MV-4-11 (cell line): Measurements from ENCODE around the gene LRRC43.

Experiments
- DNase-seq: peaks from one replicate; lab custom pipeline; 2025; lab: John Stamatoyannopoulos, UW

LRRC43 gene, protein sequence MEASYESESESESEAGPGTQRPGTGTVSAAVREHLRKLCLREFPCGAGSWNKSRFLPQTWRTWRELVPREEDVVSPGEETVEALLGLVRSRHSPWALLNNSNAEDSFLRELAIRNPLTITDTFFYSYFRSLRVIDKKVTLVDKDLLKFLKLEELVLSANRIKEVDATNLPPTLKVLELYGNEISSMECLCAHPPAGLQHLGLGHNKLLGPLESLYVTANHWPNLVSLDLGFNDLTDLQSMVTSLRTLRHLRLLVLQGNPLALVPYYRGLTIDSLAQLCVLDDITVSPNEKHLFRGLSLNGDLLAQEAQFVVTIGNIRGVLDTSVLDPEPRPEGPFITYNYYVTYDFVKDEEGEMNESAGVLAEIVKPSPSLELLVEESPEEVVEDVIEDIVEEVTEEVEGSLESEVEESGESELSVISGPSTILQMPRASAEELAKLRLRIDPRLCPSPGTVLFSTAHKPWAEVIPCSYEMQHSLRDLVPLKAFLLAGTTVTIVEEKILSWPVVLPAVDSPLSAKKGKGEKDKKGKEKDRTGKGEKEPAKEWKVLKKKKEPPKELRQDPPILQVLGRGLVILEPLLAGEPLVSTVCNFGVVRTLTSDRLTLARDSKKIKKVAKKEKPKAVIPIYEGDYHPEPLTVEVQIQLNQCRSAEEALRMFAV

GRCh38 chr12:122182887-122183587 lies at the start of gene LRRC43:
Gene LRRC43 (plus strand): TSS chr12:122183123. CDS start chr12:122183145, 22 bp downstream.
- DNase-seq = no peak

GRCh38 chr12:122133192-122133950 lies 49.6 kb upstream of the LRRC43 start:
- no peak for DNase-seq

GRCh38 chr12:122135437-122136031 lies 47.4 kb upstream of the LRRC43 start:
- no peak for DNase-seq

DNA sequence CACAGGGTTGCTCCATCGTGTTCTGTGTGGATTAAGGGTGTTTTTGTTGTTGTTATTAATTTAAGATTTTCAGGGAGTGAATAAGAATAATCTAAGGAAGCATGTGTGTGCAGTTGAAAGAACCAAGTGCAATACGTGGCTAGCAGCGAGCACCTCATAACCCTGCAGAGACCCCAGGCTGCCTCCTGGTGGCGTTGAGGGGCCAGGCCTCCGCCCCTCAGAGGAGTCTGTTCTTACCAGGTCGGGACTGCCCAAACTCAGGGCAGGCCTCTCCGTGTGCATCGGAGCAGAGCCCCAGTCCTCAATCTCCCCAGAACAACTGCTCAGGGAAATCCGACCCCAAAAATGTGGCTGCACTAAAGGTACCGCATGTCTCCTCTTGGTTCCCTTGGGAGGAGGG lies 45.7 kb upstream of the LRRC43 start:
- DNase-seq = no peak

DNA sequence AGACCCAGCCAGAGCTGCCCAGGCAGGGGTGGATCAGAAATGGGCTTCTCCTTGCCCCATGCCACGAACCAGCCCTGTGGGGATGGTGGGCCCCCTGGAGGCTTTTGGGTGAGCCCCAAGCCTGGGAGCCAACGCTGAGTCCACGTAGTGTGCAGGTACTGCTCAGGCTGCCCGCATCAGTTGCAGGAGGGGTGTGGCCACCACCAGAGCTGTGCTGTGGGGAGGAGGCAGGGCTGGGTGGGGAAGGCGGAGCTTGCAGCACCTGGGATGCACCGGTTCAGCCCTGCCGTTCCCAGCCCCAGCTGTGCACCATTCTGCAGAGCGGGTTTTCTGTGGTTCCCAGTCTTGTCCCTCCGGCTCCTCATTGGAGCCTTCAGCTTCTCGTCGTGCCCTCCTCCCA lies 45.2 kb upstream of the LRRC43 start:
- DNase-seq = no peak

GRCh38 chr12:122138181-122138580 lies 44.7 kb upstream of the LRRC43 start:
- DNase-seq = no peak

GRCh38 chr12:122138616-122139015 lies 44.3 kb upstream of the LRRC43 start:
- DNase-seq = no peak

DNA sequence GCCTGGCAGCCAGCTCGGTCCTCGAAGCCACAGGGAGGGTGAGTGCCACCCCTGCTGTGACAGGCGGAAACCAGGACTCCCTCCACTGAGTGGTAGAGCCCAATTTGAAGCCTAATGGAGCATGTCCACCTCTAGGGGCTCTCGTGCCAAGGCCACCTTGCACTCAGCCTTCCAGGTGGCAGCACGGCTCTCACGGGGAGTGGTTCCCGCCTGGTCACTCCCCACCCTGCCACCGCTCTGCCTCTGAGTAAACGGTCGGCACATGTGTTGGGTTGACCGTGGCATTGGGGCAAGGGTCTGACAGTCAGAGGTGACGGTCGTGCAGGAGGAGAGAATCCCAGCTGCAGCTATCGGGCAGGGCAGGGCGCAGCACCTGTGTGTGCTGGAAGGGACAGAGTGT lies 43.7 kb upstream of the LRRC43 start:
- DNase-seq = no peak

GRCh38 chr12:122139941-122140340 lies 43.0 kb upstream of the LRRC43 start:
- DNase-seq = no peak

- DNase-seq = no peak
Observed at GRCh38 chr12:122140467-122141257, 42.3 kb upstream of the LRRC43 start.

DNA sequence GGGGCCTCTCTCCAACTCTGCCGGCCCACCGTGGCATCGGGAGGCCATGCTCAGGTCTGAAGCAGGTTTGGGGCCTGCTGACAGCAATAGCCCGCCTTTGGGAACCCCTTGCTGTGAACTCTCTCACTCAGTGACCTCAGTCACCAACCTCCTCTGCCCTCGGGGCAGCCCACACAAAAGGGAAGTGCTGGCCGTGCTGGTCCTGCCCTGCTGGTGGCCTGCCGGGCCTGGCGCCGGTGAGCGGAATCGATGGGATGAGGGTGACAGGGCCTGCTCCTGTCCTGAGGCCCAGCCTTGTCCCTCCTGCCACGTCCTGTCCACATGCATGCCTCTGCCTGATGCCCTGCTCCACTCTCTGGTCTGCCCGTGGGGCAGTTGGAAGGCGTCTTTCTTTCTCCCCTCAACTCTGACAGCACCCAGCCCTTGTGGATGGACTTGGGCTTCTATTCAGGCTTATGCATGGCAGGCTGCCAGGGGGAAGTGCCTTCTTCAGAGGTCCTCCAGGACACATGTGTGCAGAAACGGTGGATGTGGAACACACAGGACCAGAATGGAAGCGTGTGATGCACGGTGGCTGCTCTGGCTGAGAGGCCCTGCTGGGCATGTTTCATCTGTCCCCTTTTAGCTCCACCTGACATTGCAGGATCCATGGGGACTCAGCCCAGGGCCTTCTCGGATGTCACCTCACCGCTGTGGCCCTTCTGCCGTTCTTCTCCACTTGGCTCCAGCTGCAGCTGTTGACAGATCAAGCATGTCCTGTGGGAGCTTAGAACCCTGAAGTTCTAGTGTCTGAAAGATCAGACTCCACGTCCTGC lies 40.8 kb upstream of the LRRC43 start:
- no peak for DNase-seq

DNA sequence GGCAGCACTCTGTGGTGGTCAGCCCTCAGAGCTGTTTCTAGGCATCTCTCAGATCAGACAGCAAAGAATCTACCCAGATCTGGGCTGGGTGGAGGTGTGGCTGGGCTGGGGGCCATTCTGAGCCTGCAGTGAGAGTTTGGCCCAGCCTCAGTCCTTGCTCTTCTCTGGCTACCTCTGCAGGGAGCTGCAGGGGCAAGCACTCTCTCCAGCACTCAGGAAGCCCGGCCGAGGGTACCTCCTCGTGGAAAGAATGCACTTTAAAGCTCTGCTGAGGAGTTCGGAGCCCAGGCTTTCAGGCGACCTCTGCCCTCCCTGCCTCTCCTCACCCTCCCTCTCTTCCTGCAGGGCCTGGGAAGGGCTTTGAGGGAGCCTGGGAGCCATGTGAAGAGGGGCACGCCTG lies 40.1 kb upstream of the LRRC43 start:
- DNase-seq = no peak

GRCh38 chr12:122144885-122145284 lies 38.0 kb upstream of the LRRC43 start:
- no peak for DNase-seq

DNA sequence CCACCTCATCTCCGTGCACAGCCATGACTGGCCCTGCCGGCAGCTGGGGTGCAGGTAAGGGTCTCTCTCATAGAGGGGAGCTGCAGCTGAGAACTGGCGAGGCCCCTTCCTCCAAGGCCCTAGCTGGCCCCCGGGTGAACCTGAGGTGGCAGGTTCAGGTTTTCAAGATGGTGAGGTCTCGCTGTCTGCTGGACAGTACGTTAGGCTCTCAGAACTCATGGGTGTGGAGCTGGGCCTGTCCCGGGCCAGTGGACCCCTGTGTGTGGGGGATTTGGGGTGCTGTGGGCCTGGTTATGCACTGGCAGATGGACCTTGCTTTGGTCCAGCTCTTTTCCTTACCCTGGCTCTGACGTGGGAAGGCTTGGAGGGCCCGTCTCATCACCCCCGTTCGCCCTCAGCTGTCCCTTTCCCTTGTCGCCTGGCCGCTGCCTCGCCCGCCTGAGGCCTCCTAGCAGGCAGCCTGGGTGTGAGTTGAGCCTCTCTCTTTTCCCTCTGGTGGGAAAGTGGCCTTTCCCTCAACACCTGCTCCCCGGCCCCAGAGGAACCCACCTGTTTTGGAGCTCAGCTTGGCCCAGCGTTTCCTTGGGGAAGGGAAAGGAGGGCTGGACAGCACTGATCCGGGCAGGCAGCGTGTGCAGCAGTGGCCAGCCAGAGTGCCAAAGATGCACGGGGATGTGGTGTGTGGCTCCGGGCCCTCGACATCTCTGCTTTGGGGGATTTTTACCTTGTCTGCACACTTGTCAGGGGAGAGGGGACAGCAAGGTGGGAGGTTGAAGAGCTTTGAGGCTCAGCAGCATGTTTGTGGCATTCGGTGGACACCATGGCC lies 37.2 kb upstream of the LRRC43 start:
- DNase-seq = no peak

GRCh38 chr12:122147514-122148290 lies 35.2 kb upstream of the LRRC43 start:
- no peak for DNase-seq

DNA sequence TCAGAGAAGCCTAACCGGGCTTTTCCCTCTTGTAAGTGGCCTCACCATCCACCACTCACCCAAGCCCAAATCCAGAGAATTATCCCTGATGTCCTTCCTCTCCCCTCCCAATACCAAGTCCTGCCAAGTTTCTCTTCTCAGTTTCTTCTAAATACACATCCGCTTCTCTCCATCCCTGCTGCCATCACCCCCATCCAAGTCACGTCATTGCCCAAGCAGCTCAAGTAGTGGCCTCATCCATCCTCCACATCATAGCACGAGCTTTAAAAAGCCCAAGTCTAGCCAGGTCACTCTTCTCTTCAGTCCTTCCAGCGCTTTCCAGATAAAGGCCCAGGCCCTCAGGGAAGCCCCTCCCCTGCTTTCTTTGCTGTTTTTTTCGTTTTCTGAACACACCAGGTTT lies 34.3 kb upstream of the LRRC43 start:
- DNase-seq = peak; percentile 58

GRCh38 chr12:122150127-122150681 lies 32.7 kb upstream of the LRRC43 start:
- no peak for DNase-seq

DNA sequence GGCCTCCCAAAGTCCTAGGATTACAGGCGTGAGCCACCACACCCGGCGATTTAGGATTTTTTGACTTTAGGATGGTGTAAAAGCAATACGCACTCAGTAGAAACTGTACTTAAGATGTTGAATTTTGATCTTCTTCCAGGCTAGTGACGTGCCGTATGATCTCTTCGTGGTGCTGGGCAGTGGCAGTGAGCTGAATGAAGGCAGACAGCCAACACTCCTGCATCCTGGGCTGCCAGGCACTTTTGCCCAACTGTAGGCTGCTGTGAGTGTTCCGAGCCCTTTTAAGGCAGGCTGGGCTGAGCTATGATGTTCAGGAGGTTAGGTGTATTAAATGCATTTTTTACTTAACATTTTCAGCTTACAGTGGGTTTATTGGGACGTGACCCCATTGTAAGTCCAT lies 30.2 kb upstream of the LRRC43 start:
- DNase-seq = no peak
